Duodenal mucosa (tissue), 2 donors: ENCODE measurements around the gene SETD1A.

ENCODE experiments used
- H3K27ac ChIP-seq: one replicate; pipeline ENCODE4 v1.7.0; 2013; ENCODE audit warnings: low read depth, low read length
- H3K27me3 ChIP-seq, 2 donors: one replicate each; pipeline ENCODE4 v1.7.0; 2013; ENCODE audit warnings: low read length in 2 of 2, control low read depth in 1 of 2; ENCODE audit not compliant: insufficient read depth in 2 of 2, control insufficient read depth in 1 of 2
- H3K36me3 ChIP-seq, 2 donors: one replicate each; pipeline ENCODE4 v1.7.0; 2013; ENCODE audit warnings: low read length in 2 of 2, control low read depth in 1 of 2; ENCODE audit not compliant: insufficient read depth in 2 of 2, control insufficient read depth in 1 of 2
- H3K4me1 ChIP-seq, 2 donors: one replicate each; pipeline ENCODE4 v1.7.0; 2013; ENCODE audit warnings: low read length in 2 of 2, control low read depth in 1 of 2; ENCODE audit not compliant: insufficient read depth in 2 of 2, control insufficient read depth in 1 of 2
- H3K4me3 ChIP-seq, 2 donors: one replicate each; pipeline ENCODE4 v1.7.0; 2013; ENCODE audit warnings: low read length in 2 of 2, low read depth in 1 of 2
- H3K9ac ChIP-seq, 2 donors: one replicate each; pipeline ENCODE4 v1.7.0; 2013; ENCODE audit warnings: low read length in 2 of 2, low read depth in 1 of 2
- H3K9me3 ChIP-seq, 2 donors: one replicate each; pipeline ENCODE4 v1.7.0; 2013; ENCODE audit warnings: low read length in 2 of 2, control low read depth in 1 of 2; ENCODE audit not compliant: control insufficient read depth in 1 of 2

The SETD1A gene

GRCh38 chr16:30966033-30966619 lies 8.6 kb downstream of the SETD1A start:
- peaks cover 51 to 80% of the 10 kb centered on the region in 2 donors for H3K36me3 ChIP-seq
- H3K27ac ChIP-seq: no peak overlapping the region
- no peak overlapping the region for H3K4me3 ChIP-seq
- H3K9me3 ChIP-seq: no peaks in the 10 kb centered on the region
- no peak overlapping the region for H3K9ac ChIP-seq
- no peaks in the 10 kb centered on the region for H3K4me1 ChIP-seq
- H3K27me3 ChIP-seq: no peaks in the 10 kb centered on the region

GRCh38 chr16:30967795-30968194 lies 10.2 kb downstream of the SETD1A start:
- H3K36me3 ChIP-seq: peaks cover 54 to 81% of the 10 kb centered on the region in 2 donors
- H3K27me3 ChIP-seq: no peaks in the 10 kb centered on the region
- H3K4me3 ChIP-seq: no peak overlapping the region
- no peak overlapping the region for H3K9ac ChIP-seq
- no peaks in the 10 kb centered on the region for H3K4me1 ChIP-seq
- H3K27ac ChIP-seq: no peak overlapping the region
- H3K9me3 ChIP-seq: no peaks in the 10 kb centered on the region

- H3K27me3 ChIP-seq: no peaks in the 10 kb centered on the region
- H3K9ac ChIP-seq: no peak overlapping the region
- H3K9me3 ChIP-seq: no peaks in the 10 kb centered on the region
- no peak overlapping the region for H3K4me3 ChIP-seq
- H3K4me1 ChIP-seq: no peaks in the 10 kb centered on the region
- H3K27ac ChIP-seq: no peak overlapping the region
- H3K36me3 ChIP-seq: peaks cover 53 to 80% of the 10 kb centered on the region in 2 donors
Observed at GRCh38 chr16:30969246-30969842, 11.8 kb downstream of the SETD1A start.

DNA sequence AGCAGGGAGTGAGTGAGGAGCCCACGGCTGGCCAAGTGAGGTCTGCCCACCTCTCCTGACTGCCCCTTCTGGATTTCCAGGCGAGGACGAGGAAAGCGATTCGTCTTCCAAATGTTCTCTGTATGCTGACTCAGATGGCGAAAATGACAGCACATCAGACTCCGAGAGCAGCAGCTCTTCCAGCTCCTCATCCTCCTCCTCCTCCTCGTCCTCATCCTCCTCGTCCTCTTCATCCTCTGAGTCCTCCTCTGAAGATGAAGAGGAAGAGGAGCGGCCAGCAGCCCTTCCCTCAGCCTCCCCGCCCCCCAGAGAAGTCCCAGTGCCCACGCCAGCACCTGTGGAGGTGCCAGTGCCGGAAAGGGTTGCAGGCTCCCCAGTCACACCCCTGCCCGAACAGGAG lies 13.7 kb downstream of the SETD1A start:
- Histone ChIP-seq H3K4me3 (no peak overlapping the region), H3K9ac (no peak overlapping the region), H3K27ac (no peak overlapping the region), H3K4me1 (no peaks in the 10 kb centered on the region), H3K27me3 (no peaks in the 10 kb centered on the region), H3K36me3 (peaks cover 43 to 74% of the 10 kb centered on the region in 2 donors), H3K9me3 (no peaks in the 10 kb centered on the region)

DNA sequence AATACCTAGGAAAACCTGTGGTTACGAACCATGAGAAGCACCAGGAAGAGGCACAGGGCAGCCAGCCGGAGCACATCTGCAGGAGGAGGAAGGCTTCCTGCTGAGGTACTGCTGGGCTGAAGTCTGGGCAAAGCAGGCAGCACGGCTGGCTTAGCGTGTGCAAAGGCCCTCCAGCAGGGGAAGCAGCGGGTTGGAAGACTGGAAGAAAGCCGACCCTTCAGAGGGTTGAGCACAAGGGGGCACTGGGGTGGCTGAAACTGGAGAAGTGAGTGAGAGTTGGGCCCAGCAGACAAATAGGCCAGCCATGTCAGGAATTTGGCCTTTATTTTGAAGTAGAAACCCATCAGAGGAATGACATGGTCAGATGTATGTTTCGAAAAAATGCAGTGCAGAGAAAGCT lies 15.3 kb downstream of the SETD1A start:
- H3K36me3 ChIP-seq: peaks cover 35 to 74% of the 10 kb centered on the region in 2 donors
- H3K4me3 ChIP-seq: no peak overlapping the region
- no peak overlapping the region for H3K9ac ChIP-seq
- no peak overlapping the region for H3K27ac ChIP-seq
- H3K4me1 ChIP-seq: no peaks in the 10 kb centered on the region
- H3K27me3 ChIP-seq: no peaks in the 10 kb centered on the region
- H3K9me3 ChIP-seq: no peaks in the 10 kb centered on the region

DNA sequence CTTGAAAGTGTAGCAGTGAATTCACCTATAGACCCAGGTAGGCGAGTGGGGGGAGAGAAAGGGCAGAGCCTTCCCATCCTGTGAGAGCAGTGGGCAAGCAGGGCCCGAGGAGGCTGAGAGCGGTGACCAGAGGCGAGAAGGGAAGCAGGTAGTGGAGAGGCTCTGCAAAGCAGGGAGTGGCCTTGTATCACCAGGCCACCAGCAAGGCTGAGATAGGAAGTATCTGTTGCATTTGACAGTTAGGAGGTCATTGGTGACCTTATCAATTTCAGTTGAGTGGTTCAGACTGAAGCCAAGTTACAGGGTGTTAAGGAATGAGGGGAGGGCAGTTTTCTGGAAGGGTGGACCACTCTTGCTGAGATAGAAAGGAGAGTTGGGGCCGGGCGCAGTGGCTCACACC lies 16.8 kb downstream of the SETD1A start:
- H3K27me3 ChIP-seq: no peaks in the 10 kb centered on the region
- no peaks in the 10 kb centered on the region for H3K9me3 ChIP-seq
- H3K4me3 ChIP-seq: no peak overlapping the region
- no peaks in the 10 kb centered on the region for H3K4me1 ChIP-seq
- peaks cover 34 to 76% of the 10 kb centered on the region in 2 donors for H3K36me3 ChIP-seq
- H3K9ac ChIP-seq: no peak overlapping the region
- H3K27ac ChIP-seq: no peak overlapping the region

DNA sequence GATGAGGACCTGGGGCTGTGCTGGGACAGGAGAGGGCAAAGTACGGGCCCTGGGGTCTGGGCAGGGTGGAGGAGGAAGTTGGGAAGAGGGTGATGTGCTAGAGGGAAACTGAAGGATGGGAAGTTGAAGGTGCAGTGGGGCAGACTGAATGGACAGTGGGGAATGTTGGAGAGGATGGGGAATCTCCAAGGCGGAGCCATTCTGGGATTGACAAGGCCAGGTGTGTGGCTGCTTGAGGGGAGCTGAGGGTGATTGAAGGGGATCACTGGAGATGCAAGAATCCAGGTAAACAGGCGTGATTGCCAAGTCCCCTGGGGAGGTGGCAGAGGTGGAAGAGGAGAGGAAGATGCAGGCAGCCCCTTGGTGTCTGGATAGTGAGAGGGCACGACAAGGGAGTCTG lies 18.9 kb downstream of the SETD1A start:
- Histone ChIP-seq H3K36me3 (peaks cover 28 to 77% of the 10 kb centered on the region in 2 donors), H3K27me3 (no peaks in the 10 kb centered on the region), H3K4me1 (no peaks in the 10 kb centered on the region), H3K27ac (no peak overlapping the region), H3K4me3 (no peak overlapping the region), H3K9ac (no peak overlapping the region), H3K9me3 (no peaks in the 10 kb centered on the region)

DNA sequence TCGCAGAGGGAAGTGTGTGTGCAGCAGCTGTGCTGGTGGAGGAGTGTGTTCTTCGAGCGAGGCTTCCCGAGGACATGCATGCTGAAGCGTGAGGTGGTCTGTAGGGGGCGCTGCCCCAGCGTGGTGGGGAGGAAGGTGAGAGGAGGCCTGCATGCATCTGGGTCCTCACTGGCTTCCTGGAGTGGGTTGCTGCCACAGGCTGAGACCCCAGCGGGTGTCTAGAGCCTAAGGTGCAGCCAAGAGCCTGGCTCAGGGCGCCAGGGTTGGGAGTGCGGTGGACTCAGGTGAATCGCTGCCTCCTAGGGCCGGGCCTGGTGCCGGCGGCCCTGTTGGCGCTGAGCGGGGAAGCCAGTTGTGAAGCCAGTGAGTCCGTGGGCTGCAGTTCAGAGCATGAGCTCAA lies 19.9 kb downstream of the SETD1A start:
- Histone ChIP-seq H3K9me3 (no peaks in the 10 kb centered on the region), H3K27ac (no peak overlapping the region), H3K4me1 (no peaks in the 10 kb centered on the region), H3K9ac (no peak overlapping the region), H3K36me3 (peaks cover 23 to 74% of the 10 kb centered on the region in 2 donors), H3K4me3 (no peak overlapping the region), H3K27me3 (no peaks in the 10 kb centered on the region)

DNA sequence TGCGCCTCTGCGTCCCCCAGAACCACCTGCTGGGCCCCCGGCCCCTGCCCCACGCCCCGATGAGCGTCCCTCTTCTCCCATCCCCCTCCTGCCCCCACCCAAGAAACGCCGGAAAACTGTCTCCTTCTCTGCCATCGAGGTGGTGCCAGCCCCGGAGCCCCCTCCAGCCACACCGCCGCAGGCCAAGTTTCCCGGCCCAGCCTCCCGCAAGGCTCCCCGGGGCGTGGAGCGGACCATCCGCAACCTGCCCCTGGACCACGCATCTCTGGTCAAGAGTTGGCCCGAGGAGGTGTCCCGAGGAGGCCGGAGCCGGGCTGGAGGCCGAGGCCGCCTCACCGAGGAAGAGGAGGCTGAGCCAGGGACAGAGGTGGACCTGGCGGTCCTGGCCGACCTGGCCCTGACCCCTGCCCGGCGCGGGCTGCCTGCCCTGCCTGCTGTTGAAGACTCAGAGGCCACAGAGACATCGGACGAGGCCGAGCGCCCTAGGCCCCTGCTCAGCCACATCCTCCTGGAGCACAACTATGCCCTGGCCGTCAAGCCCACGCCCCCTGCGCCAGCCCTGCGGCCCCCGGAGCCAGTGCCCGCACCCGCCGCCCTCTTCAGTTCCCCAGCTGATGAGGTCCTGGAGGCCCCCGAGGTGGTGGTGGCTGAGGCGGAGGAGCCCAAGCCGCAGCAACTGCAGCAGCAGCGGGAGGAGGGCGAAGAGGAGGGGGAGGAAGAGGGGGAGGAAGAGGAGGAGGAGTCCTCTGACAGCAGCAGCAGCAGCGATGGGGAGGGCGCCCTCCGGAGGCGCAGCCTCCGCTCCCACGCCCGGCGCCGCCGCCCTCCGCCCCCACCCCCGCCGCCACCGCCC lies 21.8 kb downstream of the SETD1A start:
- Histone ChIP-seq H3K27ac (no peak overlapping the region), H3K4me3 (no peak overlapping the region), H3K9ac (no peak overlapping the region), H3K27me3 (no peaks in the 10 kb centered on the region), H3K9me3 (no peaks in the 10 kb centered on the region), H3K36me3 (peaks cover 16 to 72% of the 10 kb centered on the region in 2 donors), H3K4me1 (no peaks in the 10 kb centered on the region)

GRCh38 chr16:30980023-30980371 lies 22.4 kb downstream of the SETD1A start:
- no peak overlapping the region for H3K27ac ChIP-seq
- H3K9me3 ChIP-seq: no peaks in the 10 kb centered on the region
- no peak overlapping the region for H3K9ac ChIP-seq
- no peak overlapping the region for H3K4me3 ChIP-seq
- H3K4me1 ChIP-seq: no peaks in the 10 kb centered on the region
- H3K27me3 ChIP-seq: no peaks in the 10 kb centered on the region
- H3K36me3 ChIP-seq: peaks cover 16 to 72% of the 10 kb centered on the region in 2 donors
